Measurements from ENCODE around the gene RPS18. TPM values are rescaled to one million over a fixed set of nuclear protein-coding genes. Genes with fewer than 3 reads are reported as not detected.
"Not testable (repeated sequence)": the region's sequence is repeated elsewhere in the genome, so short reads cannot be mapped to it uniquely, and the experiment has no call there.

The RPS18 gene
- total RNA-seq, 1 donor from 2014 or later: 3,043 TPM

DNA sequence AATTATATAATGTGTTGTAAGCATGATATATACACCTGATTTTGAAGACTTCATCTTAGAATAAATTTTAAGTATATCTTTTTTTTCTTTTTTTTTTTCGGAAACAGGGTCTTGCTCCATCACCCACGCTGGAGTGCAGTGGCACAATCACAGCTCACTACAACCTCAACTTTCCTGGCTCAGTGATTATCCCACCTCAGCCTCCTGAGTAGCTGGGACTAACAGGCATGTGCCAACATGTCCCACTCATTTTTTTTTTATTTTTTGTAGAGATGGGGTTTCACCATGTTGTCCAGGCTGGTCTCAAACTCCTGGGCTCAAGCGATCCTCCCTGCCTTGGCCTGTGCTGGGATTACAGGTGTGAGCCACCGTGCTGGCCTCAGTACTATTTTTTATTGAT, 17.3 kb upstream of the RPS18 start:
- peaks cover 19% of the 10 kb centered on the region for H3K36me3 Mint-ChIP-seq
- no peak for TF ChIP-seq CTCF (conservative IDR thresholded peaks at IDR 0.05)
- no peak for DNase-seq (ENCODE audit: extremely low spot score, unreplicated experiment)
- H3K27me3 Mint-ChIP-seq: no peaks in the 10 kb centered on the region
- H3K4me1 Mint-ChIP-seq (ENCODE audit: unreplicated experiment): peaks cover 21% of the 10 kb centered on the region
- H3K9me3 Mint-ChIP-seq: no peaks in the 10 kb centered on the region
- H3K4me3 Mint-ChIP-seq: no peak overlapping the region
- H3K27ac Mint-ChIP-seq: no peak overlapping the region

DNA sequence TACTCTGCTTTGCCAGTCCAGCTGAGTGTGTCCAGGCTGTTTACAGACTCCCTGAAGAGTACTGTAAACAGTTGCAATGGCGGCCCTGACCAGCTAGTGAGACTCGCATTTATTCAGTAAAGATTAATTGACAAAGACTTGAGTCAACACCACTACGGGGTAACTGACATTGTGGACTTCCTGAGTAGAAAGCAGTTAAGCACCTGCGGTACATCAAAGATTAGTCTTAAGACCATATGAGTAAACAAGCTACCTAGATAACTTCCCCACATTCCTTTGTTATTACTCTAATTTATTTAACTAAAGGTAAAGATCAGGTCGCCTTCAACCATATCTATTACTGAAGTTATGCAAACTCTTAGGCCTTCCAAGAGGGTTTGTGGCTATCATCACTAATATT, 12.8 kb upstream of the RPS18 start:
- H3K27ac Mint-ChIP-seq: no peak overlapping the region
- no peak for TF ChIP-seq CTCF (conservative IDR thresholded peaks at IDR 0.05)
- no peaks in the 10 kb centered on the region for H3K4me1 Mint-ChIP-seq (ENCODE audit: unreplicated experiment)
- H3K4me3 Mint-ChIP-seq: no peak overlapping the region
- H3K9me3 Mint-ChIP-seq: no peaks in the 10 kb centered on the region
- peaks cover 18% of the 10 kb centered on the region for H3K36me3 Mint-ChIP-seq
- no peaks in the 10 kb centered on the region for H3K27me3 Mint-ChIP-seq
- no peak for DNase-seq (ENCODE audit: extremely low spot score, unreplicated experiment)

DNA sequence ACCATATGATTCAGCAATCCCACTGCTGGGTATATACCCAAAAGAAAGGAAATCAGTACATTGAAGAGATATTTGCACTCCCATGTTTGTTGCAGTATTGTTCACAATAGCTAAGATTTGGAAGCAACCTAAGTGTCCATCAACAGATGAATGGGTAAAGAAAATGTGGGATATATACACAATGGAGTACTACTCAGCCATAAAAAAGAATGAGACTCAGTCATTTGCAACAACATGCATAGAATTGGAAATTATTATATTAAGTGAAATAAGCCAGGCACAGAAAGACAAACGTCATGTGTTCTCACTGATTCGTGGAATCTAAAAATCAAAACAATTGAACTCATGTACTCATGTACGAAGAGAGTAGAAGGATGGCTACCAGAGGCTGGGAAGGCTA, 9.4 kb upstream of the RPS18 start:
- H3K4me1 Mint-ChIP-seq (ENCODE audit: unreplicated experiment); H3K27me3 Mint-ChIP-seq; H3K27ac Mint-ChIP-seq; H3K9me3 Mint-ChIP-seq; H3K4me3 Mint-ChIP-seq; DNase-seq (ENCODE audit: extremely low spot score, unreplicated experiment): not testable (repeated sequence)
- peaks cover 21% of the 10 kb centered on the region for H3K36me3 Mint-ChIP-seq

DNA sequence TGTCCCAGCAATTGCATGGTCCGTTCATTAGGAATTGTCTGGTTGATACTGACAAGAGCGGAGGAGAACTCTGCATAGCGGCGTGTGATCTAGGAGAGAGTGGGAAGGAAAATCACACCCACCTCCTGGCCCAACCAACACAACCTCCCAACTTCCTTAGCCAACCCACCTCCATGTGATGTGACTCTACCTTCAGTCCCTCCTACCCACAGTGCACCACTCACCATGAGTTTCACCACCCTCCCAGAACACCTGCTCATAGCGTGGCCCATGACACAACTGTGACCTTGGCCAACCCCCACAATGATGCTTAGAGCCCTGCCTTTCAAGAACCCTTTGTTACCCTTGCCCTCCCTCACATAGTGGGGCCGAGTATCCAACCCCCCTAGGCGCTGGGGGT, 7.9 kb upstream of the RPS18 start:
- no peaks in the 10 kb centered on the region for H3K9me3 Mint-ChIP-seq
- no peak overlapping the region for H3K4me3 Mint-ChIP-seq
- DNase-seq (ENCODE audit: extremely low spot score, unreplicated experiment): no peak
- peaks cover 26% of the 10 kb centered on the region for H3K36me3 Mint-ChIP-seq
- H3K27ac Mint-ChIP-seq: no peak overlapping the region
- no peaks in the 10 kb centered on the region for H3K27me3 Mint-ChIP-seq
- no peaks in the 10 kb centered on the region for H3K4me1 Mint-ChIP-seq (ENCODE audit: unreplicated experiment)
- TF ChIP-seq CTCF (conservative IDR thresholded peaks at IDR 0.05): no peak

GRCh38 chr6:33271117-33271467, 783 bp upstream of the RPS18 start:
- Mint-ChIP-seq H3K27me3 (no peaks in the 10 kb centered on the region), H3K4me1 (ENCODE audit: unreplicated experiment) (peaks cover 40% of the 10 kb centered on the region), H3K9me3 (no peaks in the 10 kb centered on the region)

More at GRCh38 chr6:33271117-33271467, 783 bp upstream of the RPS18 start:
- Mint-ChIP-seq H3K4me3 (peak overlapping the region; percentile 98), H3K36me3 (peaks cover 38% of the 10 kb centered on the region), H3K27ac (peak overlapping the region; percentile 100)
- DNase-seq (ENCODE audit: extremely low spot score, unreplicated experiment): no peak
- TF ChIP-seq CTCF (conservative IDR thresholded peaks at IDR 0.05): peak; percentile 41

Measured in type B pancreatic cell (in vitro differentiated cells).